Endothelial cell of umbilical vein (primary cell): Measurements from ENCODE around the gene CAMK2G. TPM values are rescaled to one million over a fixed set of nuclear protein-coding genes. Genes with fewer than 3 reads are reported as not detected.

Experiments used
- BruUV-seq: library from RNA; stranded (reverse); fragments of 400-500 nt; replicated peaks from 2 replicates; lab custom pipeline; 2021; lab: Mats Ljungman, UMichigan
- CTCF ChIA-PET: fragments of 300-600, 350-600 bp; sonication (Branson Sonifier 250); formaldehyde crosslinking; loops from one replicate; lab custom pipeline; 2021; ENCODE audit warnings: antibody characterized with exemption, inconsistent platforms; lab: Charles Lee
- POLR2A ChIA-PET: fragments of 300-600, 350-600 bp; sonication (Branson Sonifier 250); formaldehyde crosslinking; loops from one replicate; lab custom pipeline; 2021; ENCODE audit warnings: antibody characterized with exemption, inconsistent platforms; lab: Charles Lee
- DNase-seq: peaks from one replicate; pipeline ENCODE4 v3.0.0-alpha.2; 2011; ENCODE audit warnings: low read depth, low spot score
- FAIRE-seq: peaks from 2 replicates; lab custom pipeline; 2011; peaks lifted over from hg19 to GRCh38; lab: Jason Lieb, UNC
- H2AFZ ChIP-seq: 2 replicates; pipeline ENCODE4 v1.6.0; 2012; ENCODE audit warnings: low read depth, low read length, control low read depth, inconsistent platforms
- H3K27ac ChIP-seq: 2 replicates; pipeline ENCODE4 v1.5.1; 2011; ENCODE audit warnings: low read depth, mild to moderate bottlenecking, control low read depth, low read length, moderate library complexity; ENCODE audit not compliant: insufficient read depth
- H3K27me3 ChIP-seq, 2 experiments: 2 replicates each; pipeline versions ENCODE4 v1.6.0 to v1.6.1; 2011; ENCODE audit warnings: low read length in 2 of 2, mixed read lengths in 1 of 2; ENCODE audit not compliant: control insufficient read depth in 2 of 2, insufficient read depth in 2 of 2
- H3K36me3 ChIP-seq, 2 experiments: 2 replicates in 1 of 2; 3 replicates in 1 of 2; pipeline ENCODE4 v1.5.1; 2011; ENCODE audit warnings: low read length in 2 of 2, mild to moderate bottlenecking in 1 of 2, moderate library complexity in 1 of 2; ENCODE audit not compliant: control insufficient read depth in 2 of 2, insufficient read depth in 2 of 2; ENCODE audit errors: extremely low read depth in 1 of 2
- H3K4me1 ChIP-seq: 3 replicates; pipeline ENCODE4 v1.5.1; 2011; ENCODE audit warnings: mild to moderate bottlenecking, low read length; ENCODE audit not compliant: control insufficient read depth, insufficient read depth; ENCODE audit errors: extremely low read depth
- H3K4me2 ChIP-seq: 2 replicates; pipeline ENCODE4 v1.6.1; 2011; ENCODE audit warnings: low read length, control low read depth, mixed read lengths; ENCODE audit not compliant: insufficient read depth
- H3K4me3 ChIP-seq, 3 experiments: fragments of 200-600 bp in 1 of 3; sonication (generic), shearing (Covaris generic) in 1 of 3; replicated peaks in 1 of 3; 2 replicates each; pipeline ENCODE4 v1.5.1; 2011 to 2016; ENCODE audit warnings: control low read depth in 3 of 3, low read length in 3 of 3, mild to moderate bottlenecking in 2 of 3, inconsistent platforms in 1 of 3, low read depth in 1 of 3, moderate library complexity in 1 of 3; ENCODE audit not compliant: insufficient read depth in 1 of 3
- H3K79me2 ChIP-seq: 2 replicates; pipeline ENCODE4 v1.6.0; 2012; ENCODE audit warnings: low read length, inconsistent platforms; ENCODE audit not compliant: control insufficient read depth, insufficient read depth
- H3K9ac ChIP-seq: replicated peaks from 2 replicates; pipeline ENCODE3; 2011; ENCODE audit warnings: low read length, control low read depth; ENCODE audit not compliant: insufficient read depth; ENCODE audit errors: extremely low read depth
- H3K9me1 ChIP-seq: replicated peaks from 3 replicates; pipeline ENCODE4 v1.6.0; 2011; ENCODE audit warnings: mild to moderate bottlenecking, low read length; ENCODE audit not compliant: control insufficient read depth, insufficient read depth; ENCODE audit errors: extremely low read depth
- H3K9me3 ChIP-seq: replicated peaks from 2 replicates; pipeline ENCODE4 v1.5.1; 2012; ENCODE audit warnings: low read length, inconsistent platforms; ENCODE audit not compliant: control insufficient read depth, insufficient read depth
- H4K20me1 ChIP-seq: replicated peaks from 2 replicates; pipeline ENCODE3; 2011; ENCODE audit warnings: mild to moderate bottlenecking, low read length; ENCODE audit not compliant: control insufficient read depth, insufficient read depth; ENCODE audit errors: extremely low read depth
- FOS ChIP-seq: IDR thresholded peaks from 2 replicates; pipeline ENCODE4 v1.6.1; 2011; ENCODE audit warnings: mild to moderate bottlenecking, low read length, moderate library complexity, borderline replicate concordance; ENCODE audit not compliant: insufficient read depth
- GATA2 ChIP-seq: IDR thresholded peaks from 2 replicates; pipeline ENCODE4 v1.7.0; 2011; ENCODE audit warnings: low read depth, mild to moderate bottlenecking, moderate library complexity, mixed read lengths, low read length; ENCODE audit not compliant: insufficient read length, insufficient read depth
- JUN ChIP-seq: IDR thresholded peaks from 2 replicates; pipeline ENCODE4 v1.6.1; 2011; ENCODE audit warnings: borderline replicate concordance, low read depth; ENCODE audit not compliant: insufficient read length, insufficient read depth
- MAX ChIP-seq: IDR thresholded peaks from 2 replicates; pipeline ENCODE4 v1.6.1; 2011; ENCODE audit not compliant: insufficient read depth, insufficient read length
- POLR2A ChIP-seq: IDR thresholded peaks from 2 replicates; pipeline ENCODE4 v1.6.1; 2012; ENCODE audit warnings: low read depth, mild to moderate bottlenecking, control low read depth, low read length
- POLR2AphosphoS5 ChIP-seq: IDR thresholded peaks from 2 replicates; pipeline ENCODE4 v1.6.1; 2012; ENCODE audit warnings: low read depth, mild to moderate bottlenecking, control low read depth, low read length, moderate library complexity; ENCODE audit not compliant: insufficient read depth
- dilution Hi-C: fragments of 300-500 bp; cut with MboI; formaldehyde crosslinking; loops from one replicate; pipeline ENCODE4 v1.15.0; 2019; ENCODE audit warnings: low sequenced_read_pairs; ENCODE audit not compliant: extremely low pct_ligation_motif_present
- intact Hi-C: fragments of 100-400 bp; cut with micrococcal nuclease; formaldehyde crosslinking; loops from one replicate; pipeline ENCODE4 v1.10.0; 2022
- polyA plus RNA-seq, 4 experiments: library from polyadenylated mRNA; depleted of rRNA in 3 of 4; stranded (reverse) in 3 of 4; unstranded in 1 of 4; fragments of >200 nt; gene quantifications; 2 replicates each; pipeline versions ENCODE4 v1.2.1 to v1.2.3, GENCODE V29; 2011 to 2012; ENCODE audit warnings: missing spikeins in 1 of 4
- total RNA-seq: library from RNA; stranded (reverse); gene quantifications from 2 replicates; pipeline ENCODE4 v1.2.3, GENCODE V29; 2021

CAMK2G gene
- total and polyA plus RNA-seq, 2 donors (not counting 3 experiments of a cell fraction or from before 2014, with no cell fraction given), result 27.2 to 33.6 TPM

- no peaks in the 10 kb centered on the region for H3K9me1 ChIP-seq
- ChIA-PET POLR2A (interaction anchor here (1.0 to 1.1 kb wide), 2 partner anchors 12 to 13 kb away, joined by 4 to 5 read pairs; no protein-coding TSS in a partner anchor), CTCF (interaction anchor here (0.7 to 2.0 kb wide), 12 partner anchors 8 to 209 kb away, joined by 3 to 18 read pairs (median 6); partner anchors contain the start of gene PLAU)
- TF ChIP-seq POLR2AphosphoS5, result peak; percentile 82
- TF ChIP-seq FOS, result peak; percentile 99
- TF ChIP-seq JUN, result peak; percentile 87
- TF ChIP-seq MAX, result no peak
- peak; percentile 45 for TF ChIP-seq POLR2A
- peak; percentile 53 for TF ChIP-seq GATA2
- no peaks in the 10 kb centered on the region for H3K36me3 ChIP-seq
- H2AFZ ChIP-seq, result no peak overlapping the region
- FAIRE-seq (peak; percentile 98), DNase-seq (peak; percentile 90)
- H3K9me3 ChIP-seq, result no peaks in the 10 kb centered on the region
- H3K9ac ChIP-seq, result peak overlapping the region; percentile 35
- dilution Hi-C loops (no loop called here), intact Hi-C loops (loop anchor here (1.0 kb wide), 1 partner anchor 15 kb away; no protein-coding TSS in a partner anchor)
- H3K4me2 ChIP-seq, result peak overlapping the region; percentile 18
- H3K79me2 ChIP-seq, result no peaks in the 10 kb centered on the region
- H3K27me3 ChIP-seq, result no peaks in the 10 kb centered on the region
- no TSS peak for BruUV-seq
- H3K4me1 ChIP-seq, result peaks cover 23% of the 10 kb centered on the region
- H3K27ac ChIP-seq, result peak overlapping the region; percentile 80
- no peak overlapping the region for H3K4me3 ChIP-seq
- no peaks in the 10 kb centered on the region for H4K20me1 ChIP-seq
Observed at GRCh38 chr10:73894245-73894971, 20.1 kb upstream of the CAMK2G start.
